GM21529 (cell line): ENCODE measurements around the gene MMP15.
A peak's percentile ranks its signal among the peaks of the same experiment; 100 is the strongest.
"Not testable (repeated sequence)": the region's sequence is repeated elsewhere in the genome, so short reads cannot be mapped to it uniquely, and the experiment has no call there.

Experiments
- ATAC-seq: cut with Tn5 transposase; IDR thresholded peaks from one replicate; pipeline ENCODE4 v1.9.1; 2021; ENCODE audit not compliant: unreplicated experiment

MMP15 gene

DNA sequence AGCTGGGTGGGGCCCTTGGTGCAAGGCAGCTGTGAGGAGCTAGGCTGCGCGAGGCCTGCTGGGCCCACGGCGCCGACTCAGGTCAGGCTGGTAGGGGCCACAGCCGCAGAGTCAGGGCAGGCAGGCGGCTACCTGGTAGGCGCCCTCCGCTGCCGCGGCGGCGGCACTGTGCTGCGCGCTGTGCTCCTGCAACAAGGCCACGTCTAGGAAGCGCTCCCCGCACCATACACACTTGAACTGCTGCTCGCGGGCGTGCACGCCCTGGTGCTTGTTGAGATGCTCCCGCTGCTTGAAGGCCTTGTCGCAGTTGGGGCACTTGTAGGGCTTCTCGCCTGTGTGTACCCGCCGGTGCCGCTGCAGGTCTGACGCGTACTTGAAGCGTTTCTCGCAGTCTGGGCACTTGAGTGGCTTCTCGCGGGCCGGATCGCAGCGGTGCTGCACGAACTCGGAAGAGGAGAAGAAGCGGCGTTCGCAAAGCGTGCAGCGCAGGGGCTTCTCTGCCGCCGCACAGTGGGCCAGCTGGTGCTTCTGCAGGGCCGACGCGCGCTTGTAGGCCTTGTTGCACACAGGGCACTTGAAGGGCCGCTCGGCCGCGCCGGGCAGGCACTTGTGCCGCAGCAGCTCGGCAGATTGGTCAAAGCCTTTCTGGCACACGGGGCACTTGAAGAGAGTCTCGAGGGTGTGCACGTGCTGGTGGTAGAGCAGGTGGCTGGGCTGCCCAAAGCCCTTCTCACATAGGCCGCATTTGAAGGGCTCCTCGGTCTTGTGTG lies 29.0 kb upstream of the MMP15 start:
- no peak for ATAC-seq

DNA sequence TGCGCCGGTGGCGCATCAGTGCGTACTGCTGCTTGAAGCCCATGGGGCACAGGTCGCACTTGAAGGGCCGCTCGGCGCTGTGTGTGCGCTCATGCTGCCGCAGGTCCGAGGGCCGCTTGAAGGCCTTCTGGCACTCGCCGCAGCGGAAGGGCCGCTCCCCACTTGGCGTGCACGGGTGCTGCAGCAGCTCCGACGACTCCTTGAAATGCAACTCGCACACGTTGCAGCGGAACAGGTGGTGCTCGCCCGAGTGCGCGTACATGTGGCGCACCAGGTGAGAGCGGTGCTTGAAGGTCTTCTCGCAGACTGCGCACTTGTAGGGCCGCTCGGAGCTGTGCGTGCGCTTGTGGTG lies 28.4 kb upstream of the MMP15 start:
- ATAC-seq, result no peak

DNA sequence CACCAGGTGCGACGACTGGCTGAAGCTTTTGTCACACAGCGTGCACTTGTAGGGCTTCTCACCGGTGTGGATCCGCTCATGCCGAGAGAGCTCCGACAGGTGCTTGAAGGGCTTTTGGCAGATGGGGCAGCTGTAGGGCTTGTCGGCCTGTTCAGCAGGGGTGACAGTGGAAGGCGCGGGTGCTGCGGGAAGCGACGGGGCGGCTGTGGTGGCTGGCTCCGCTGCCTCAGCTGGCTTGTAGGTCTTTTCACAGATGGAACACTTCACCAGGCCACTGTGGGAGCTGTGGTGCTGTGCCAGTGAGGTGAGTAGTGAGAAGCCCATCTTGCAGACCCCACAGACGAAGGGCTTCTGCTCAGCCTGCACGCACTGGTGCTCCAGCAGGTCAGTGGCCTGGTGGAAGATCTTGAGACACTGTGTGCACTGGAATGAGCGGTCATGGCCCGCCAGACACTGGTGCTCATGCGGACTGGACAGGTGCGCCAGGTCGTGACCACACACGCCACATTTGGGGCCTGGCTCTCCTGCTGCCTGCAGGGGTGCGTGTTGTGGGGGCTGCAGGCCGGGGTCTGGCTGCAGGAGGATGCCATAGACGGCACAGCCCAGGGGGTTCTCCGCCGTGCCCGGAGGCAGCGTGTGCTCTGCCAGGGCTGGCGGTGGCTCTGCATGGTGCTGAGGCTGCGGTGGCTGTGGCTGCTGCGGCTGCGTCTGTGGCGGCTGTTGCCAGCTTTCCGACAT lies 27.9 kb upstream of the MMP15 start:
- no peak for ATAC-seq

DNA sequence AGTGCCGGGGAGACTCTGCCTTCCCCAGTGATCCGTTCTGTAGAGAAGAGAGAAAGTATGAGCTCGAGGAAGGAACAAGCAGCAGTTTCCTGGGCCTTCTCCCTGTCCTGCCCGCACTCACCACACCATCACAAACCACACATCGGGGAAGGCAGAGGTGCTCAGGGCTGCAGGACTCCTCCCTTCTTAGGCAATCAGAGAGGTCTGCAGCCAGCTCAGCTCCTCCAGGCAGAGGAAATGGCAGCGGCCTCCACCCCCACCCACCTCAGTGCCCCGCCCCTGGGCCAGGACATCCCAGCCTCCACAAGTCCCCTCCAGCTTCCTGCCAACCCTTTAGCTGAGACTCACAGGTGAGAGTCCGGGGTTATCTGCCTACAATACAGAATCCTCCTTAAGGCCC lies 27.1 kb upstream of the MMP15 start:
- ATAC-seq, result no peak

DNA sequence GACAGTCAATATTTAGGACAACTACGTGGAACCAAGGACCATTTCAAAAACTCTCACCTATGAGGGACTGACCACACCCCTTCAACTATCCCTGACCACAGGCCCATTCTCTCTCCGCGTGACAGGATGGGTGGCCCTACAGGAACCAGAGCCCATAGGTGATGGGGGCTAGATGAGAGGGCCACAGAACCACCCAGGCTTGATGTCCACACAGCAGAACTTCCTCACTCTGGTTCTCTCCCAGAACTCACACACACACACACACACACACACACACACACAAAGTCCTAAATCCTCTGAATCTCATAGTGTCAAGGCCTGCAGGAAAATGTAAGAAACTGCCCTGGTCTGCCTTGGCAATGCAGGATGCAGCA lies 26.6 kb upstream of the MMP15 start:
- no peak for ATAC-seq

DNA sequence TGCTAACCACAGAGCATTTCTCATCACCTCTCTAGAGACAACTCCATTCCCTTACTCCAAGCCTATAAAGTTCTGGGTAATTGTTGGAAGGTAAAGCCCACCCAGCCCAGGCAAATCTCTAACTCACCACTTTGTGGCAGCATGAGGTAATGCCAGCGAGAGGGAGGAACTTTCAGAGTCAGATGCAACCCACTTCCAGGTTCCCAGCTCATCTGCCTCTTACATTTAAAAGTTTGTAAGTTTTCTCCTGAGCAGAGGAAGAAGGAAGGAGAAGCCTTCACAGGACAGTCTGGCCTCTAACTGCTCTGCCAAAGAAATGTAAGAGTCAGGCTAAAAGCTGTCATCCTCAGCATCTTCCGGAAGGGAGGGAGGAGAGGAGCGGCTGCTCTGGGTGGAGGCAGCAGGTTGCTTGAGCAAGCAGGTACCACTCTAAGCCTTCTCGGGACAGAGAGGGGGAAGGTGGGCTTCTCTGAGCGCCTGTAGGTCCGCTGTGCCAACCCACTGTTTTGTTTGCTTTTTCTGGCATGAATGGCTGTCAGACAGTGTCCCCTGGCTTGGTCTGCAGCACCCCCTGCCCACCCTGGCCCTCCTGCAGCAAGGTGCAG lies 26.1 kb upstream of the MMP15 start:
- no peak for ATAC-seq

DNA sequence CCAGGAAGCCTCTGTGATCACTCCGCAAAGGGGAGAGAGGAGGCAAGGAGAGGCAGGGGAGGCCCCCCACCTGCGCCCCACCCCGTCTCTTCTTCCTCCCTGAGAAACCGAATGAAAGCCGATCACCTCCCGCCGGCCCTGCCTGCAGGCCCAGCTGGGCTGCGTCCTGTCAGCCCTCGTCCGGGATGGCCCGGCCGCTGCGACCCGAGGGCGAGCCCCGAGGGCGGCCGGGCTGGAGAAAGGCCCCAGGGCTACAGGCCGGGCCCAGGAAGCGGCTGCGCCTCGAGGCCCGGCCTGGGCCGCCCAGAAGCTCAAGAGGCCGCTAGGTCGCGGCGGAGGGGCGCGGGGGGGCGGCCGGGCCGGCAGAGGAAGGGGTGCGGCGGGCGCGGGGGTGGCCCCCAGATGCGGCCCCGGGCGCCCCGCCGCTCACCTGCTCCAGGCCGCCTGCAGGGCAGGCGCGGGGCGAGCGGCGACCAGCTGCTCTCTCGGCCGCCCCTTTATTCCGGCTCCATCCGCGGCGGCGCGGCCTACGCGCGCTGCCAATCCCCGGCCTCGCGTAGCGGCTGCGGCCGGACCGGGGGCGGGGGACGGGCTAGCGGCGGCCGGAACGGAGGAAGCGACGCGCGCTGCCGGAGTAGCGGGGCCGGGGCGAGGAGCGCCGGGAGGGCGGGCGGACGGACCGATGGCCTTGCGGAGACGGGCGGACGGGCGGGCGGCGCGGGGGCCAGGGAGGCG lies 25.4 kb upstream of the MMP15 start, which contains the start of gene ZNF319:
Gene ZNF319, minus strand, starts transcription at position 702 of the 735 bp plus-strand sequence. CDS start 2,407 bp downstream, outside the sequence.
- peak; percentile 22 for ATAC-seq

DNA sequence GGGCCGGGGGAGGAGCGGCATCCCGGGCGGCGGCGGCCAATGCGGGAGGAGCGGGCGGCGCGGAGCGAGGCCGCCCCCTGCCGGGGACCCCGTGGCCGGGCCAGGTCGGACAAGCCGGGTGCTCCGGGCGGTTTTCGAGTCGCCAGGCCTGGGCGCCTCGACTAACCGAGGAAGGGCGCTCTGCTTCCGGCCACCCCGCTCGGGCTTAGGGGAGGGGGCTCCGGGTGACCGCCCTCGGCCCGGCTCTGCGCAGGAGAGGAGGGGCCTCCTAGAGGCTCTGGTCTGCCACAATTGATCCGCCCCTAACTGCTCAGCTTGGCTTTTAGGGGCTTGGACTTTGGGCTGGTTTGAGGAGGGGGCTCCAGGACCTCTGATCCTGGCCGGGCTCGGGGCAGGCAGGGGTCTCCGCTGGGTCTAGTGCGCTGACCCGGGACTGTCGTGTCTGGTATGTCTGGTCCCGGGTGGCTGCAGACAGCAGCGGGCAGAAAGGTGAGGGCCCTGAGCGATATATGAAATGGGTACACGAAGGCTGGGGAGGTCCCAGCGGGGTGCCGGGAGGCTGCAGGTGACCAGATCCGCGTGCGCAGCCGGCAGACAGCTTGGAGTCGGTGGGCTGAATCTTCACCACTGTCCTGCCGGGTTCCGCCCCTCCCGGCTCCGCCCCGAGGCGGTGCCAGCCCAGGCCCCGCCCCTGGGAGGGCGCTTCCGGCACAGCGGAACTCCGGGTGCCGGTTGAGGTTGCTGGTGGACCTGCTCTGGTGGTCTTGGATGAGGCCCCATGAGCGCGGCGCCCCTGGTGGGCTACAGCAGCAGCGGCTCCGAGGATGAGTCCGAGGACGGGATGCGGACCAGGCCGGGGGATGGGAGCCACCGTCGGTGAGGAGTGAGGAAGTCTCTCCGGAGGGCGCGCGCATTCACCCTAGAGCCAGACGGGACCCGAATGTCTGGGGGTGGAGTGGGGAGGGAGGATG lies 24.6 kb upstream of the MMP15 start, which contains the start of gene USB1:
Gene USB1, plus strand, starts transcription at position 702 of the 971 bp plus-strand sequence. Its CDS starts 77 bp downstream, at position 779.
- ATAC-seq, result peak; percentile 77

DNA sequence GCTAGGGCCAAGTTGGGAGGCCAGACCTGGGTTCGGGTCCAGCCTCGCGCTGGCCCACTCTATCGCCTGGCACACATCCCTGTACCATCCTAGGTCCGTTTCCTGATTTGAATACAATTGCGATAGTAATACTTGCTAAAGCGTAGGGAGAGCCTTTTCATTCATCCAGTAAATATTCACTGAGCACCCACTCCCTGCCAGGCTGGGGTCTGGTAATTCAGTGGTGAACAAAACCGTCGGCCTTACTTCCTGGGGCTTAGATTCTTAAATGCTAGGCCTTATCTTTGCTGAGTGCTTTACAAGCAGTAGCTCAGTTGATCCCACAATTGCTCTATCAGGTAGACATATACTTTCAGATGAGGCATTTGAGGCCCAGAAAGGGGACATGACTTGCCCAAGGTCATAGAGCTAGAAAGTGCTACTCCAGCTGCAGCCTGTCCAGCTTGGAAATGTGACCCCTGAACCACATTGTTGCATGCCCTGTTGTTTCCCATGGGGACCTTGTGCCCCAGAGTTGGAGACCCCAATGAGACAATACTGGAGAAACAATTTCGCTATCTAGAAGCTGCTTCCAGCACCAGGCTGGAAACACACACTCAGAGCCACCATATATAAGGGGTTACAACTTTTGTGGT lies 23.7 kb upstream of the MMP15 start:
- ATAC-seq, result no peak

DNA sequence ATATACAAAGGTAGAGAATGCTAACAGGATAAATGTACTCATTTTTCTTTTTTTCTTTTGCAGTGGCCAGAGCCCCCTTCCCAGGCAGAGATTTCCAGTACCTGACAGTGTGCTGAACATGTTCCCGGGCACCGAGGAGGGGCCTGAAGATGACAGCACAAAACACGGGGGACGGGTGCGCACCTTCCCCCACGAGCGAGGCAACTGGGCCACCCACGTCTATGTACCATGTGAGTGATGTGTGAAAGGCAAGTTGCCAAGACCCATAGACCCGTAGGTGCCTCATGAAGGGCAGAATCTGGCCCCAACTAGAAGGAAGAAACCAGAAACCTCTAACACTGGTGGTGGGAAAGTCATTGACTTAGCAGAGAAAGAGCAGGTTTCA lies 23.1 kb upstream of the MMP15 start:
- ATAC-seq, result no peak

DNA sequence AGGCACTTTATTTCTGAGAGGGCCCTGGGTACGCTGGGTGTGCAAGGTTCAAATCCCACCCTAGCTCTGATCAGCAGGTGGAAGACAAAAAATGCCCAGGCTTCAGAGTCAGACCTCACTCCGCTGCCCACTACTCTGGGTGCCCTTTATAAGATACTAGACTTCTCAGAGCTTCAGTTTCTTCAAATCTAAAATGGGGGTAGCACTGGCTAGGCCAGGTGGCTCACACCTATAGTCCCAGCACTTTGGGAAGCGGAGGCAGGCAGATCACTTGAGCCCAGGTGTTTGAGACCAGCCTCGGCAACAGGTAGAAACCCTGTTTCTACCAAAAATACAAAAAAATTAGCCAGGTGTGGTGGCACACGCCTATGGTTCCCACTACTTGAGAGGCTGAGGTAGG lies 22.6 kb upstream of the MMP15 start:
- no peak for ATAC-seq

DNA sequence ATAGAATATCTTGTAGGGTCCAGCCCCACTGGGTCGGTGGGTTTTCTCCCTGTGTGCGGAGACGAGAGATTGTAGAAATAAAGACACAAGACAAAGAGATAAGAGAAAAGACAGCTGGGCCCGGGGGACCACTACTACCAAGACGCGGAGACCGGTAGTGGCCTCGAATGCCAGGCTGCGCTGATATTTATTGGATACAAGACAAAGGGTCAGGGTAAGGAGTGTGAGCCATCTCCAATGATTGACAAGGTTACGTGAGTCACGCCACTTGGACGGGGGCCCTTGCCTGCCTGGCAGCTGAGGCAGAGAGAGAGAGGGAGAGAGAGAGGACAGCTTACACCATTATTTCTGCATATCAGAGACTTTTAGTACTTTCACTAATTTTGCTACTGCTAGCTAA lies 20.8 kb upstream of the MMP15 start:
- ATAC-seq, result not testable (repeated sequence)

DNA sequence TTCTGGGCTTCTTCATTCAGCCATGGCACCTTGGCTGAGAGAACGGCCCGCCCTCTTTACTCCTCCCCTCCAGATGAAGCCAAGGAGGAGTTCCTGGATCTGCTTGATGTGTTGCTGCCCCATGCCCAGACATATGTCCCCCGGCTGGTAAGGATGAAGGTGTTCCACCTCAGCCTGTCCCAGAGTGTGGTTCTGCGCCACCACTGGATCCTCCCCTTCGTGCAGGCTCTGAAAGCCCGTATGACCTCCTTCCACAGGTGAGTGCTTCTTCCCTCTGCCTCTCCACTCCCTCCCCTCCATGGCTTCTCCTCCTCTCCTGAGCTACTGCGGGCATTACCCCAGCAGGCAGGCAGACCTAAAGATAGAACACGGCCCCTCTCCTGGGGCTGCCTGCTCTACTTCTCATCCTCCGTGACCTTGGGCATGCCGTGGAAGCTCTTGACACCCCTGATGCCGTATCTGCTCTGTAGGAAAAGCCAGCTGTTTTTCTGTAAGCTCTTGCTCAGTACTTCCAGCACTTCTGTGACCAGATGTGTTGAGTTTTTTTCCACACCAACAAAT lies 15.6 kb upstream of the MMP15 start:
- ATAC-seq, result no peak

DNA sequence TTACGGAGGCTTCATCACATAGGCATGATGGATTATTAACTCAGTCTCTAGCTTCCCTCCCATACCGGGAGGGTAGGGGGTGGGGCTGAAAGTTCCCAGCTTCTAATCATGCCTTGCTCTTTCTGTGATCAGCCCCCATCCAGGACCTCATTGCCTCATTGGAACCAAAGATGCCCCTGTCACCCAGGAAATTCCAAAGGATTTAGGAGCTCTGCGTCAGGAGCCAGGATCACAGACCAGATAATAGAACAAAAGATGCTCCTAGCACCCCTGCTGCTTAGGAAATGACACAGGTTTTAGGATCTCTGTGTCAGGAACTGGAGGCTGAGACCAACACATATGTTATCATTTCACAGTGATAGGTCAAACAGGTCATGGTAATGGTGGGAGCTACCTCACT lies 14.7 kb upstream of the MMP15 start:
- no peak for ATAC-seq

DNA sequence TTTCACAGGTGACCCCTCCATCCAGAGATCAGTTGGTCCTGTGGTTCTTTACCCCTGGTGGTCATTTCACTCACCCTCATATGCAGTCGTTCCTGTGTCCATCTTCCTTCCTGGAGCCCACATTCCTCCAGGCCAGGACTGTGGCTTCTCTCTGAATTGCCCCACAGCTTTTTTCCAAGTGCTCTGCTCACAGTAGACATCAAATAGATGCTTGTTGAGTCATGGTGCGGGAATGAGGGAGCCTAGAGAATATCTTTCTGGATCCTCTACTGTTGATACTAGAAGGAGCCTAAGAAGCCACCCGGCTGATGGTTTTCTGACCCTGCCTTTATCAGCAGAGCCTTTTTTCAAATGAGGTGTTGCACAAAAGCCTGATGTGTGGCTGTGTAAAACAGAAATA lies 13.9 kb upstream of the MMP15 start:
- ATAC-seq, result no peak

DNA sequence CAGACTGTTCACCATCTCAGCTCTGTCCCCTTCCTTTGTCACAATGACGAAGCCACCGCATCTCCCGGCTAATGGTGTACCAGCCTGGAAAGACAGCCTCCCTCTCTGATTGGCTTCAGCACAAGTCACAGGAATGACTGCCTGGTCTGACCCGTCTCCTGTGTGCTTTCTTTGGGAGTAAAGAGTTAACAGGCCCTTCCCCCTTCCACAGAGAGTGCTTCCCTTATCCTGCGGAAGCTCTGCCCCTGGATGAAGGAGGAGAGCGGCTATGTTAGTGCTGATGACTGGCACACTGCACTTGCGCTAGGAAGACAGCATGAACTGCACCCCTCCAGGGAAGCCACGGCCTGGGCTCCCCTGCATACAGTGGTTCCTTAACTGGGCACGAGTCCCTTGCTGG lies 13.1 kb upstream of the MMP15 start:
- no peak for ATAC-seq

DNA sequence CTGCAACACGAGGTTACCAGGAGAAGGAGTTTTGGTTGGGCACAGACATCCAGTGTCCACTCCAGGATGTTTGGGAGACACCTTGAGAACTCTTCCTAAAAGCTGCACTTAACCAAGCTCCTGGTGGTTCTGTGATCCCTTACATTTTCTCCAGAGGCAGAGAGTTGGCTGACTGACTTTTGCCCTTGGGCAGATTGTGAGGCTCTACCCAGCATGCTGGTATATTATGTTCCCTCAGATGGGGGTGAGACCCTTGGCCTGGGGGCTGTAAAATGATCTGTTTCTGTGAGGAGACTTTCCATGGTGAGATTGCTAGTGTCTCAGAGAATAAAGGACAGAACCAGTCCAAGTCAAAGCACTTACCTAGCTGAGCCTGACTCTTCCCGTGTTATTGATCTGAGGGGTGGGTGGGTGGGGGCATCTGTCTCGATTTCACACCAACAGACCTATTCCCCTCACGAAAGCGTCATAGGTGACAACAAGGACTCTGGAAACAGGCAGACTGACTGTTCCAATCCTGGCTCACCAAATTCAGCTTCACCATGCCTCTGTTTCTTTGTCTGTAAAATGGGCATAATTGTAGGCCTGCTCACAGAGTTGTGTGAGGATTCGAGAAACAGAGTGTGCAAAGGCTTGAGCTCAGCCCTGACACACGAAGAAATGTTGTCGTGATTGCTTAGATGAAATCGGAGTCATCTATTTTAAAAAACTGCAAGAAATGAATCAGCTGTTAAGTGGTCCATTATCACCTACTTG lies 12.2 kb upstream of the MMP15 start:
- ATAC-seq, result no peak

DNA sequence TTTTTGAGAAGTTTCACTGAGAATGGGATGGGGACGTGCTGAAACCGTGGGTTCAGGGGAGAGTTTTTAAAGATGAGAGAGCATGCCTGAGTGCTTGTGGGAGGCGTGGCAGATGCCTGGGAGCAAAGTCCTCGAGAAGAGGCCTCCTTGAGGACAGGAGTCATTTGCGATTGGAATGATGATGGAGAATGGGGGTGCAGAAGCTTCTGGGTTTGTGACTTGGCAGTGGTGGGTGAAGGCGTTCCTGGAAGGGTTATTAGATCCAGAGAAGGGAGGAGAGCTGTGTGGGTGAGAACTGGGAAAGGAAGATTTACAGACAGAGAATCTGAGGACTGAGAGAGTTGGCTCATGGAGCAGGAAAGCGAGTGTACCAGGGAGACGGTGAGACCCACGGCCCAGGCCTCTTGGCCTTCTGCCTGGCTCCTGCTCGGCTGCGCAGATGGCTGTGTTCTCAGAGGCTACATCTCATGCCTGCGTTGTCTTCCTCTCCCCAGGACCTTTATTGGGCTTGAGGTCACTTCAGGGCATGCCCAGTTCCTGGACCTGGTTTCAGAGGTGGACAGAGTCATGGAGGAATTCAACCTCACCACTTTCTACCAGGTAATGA lies 8.6 kb upstream of the MMP15 start:
- ATAC-seq, result no peak
